GM18868 (cell line): ENCODE results near the gene NKX6-2.
"Not testable (repeated sequence)": the region's sequence is repeated elsewhere in the genome, so short reads cannot be mapped to it uniquely, and the experiment has no call there.

Experiments
- ATAC-seq: cut with Tn5 transposase; IDR thresholded peaks from one replicate; pipeline ENCODE4 v1.9.1; 2021; ENCODE audit warnings: mild to moderate bottlenecking, moderate library complexity; ENCODE audit not compliant: unreplicated experiment

Gene NKX6-2

GRCh38 chr10:132783940-132784865, 1.7 kb downstream of the NKX6-2 start:
- ATAC-seq = no peak

- no peak for ATAC-seq
Measured at GRCh38 chr10:132783165-132783939, 2.6 kb downstream of the NKX6-2 start.

- ATAC-seq = no peak
Measured at GRCh38 chr10:132781556-132781955, 4.4 kb downstream of the NKX6-2 start.

- ATAC-seq = no peak
Measured at GRCh38 chr10:132780356-132780755, 5.6 kb downstream of the NKX6-2 start.

GRCh38 chr10:132779549-132780294, 6.2 kb downstream of the NKX6-2 start:
- ATAC-seq = no peak

- ATAC-seq = no peak
Measured at GRCh38 chr10:132777441-132777840, 8.5 kb downstream of the NKX6-2 start.

GRCh38 chr10:132776821-132777220, 9.1 kb downstream of the NKX6-2 start:
- no peak for ATAC-seq

GRCh38 chr10:132776186-132776585, 9.8 kb downstream of the NKX6-2 start:
- no peak for ATAC-seq

GRCh38 chr10:132774902-132775863, 10.8 kb downstream of the NKX6-2 start:
- no peak for ATAC-seq

- ATAC-seq = no peak
Measured at GRCh38 chr10:132774181-132774901, 11.6 kb downstream of the NKX6-2 start.

GRCh38 chr10:132772816-132773215, 13.1 kb downstream of the NKX6-2 start:
- ATAC-seq = not testable (repeated sequence)

- ATAC-seq = no peak
Measured at GRCh38 chr10:132770061-132771021, 15.6 kb downstream of the NKX6-2 start.

- ATAC-seq = no peak
Measured at GRCh38 chr10:132768346-132769248, 17.4 kb downstream of the NKX6-2 start.

GRCh38 chr10:132766291-132766690, 19.7 kb downstream of the NKX6-2 start:
- ATAC-seq = no peak

GRCh38 chr10:132765435-132765834, 20.5 kb downstream of the NKX6-2 start:
- no peak for ATAC-seq

GRCh38 chr10:132764108-132764507, 21.8 kb downstream of the NKX6-2 start:
- ATAC-seq = no peak

- ATAC-seq = no peak
Measured at GRCh38 chr10:132763545-132763944, 22.4 kb downstream of the NKX6-2 start.
